Astrocyte (in vitro differentiated cells and primary cell): ENCODE data around the gene SARS2. TPM values are rescaled to one million over a fixed set of nuclear protein-coding genes. Genes with fewer than 3 reads are reported as not detected.
"Not testable (repeated sequence)": the region's sequence is repeated elsewhere in the genome, so short reads cannot be mapped to it uniquely, and the experiment has no call there.

ENCODE experiments used
- DNase-seq: peaks from one replicate; pipeline ENCODE4 v3.0.0-alpha.2; 2010; ENCODE audit warnings: low read depth
- FAIRE-seq: peaks from 2 replicates; lab custom pipeline; 2011; peaks lifted over from hg19 to GRCh38; lab: Jason Lieb, UNC
- H2AFZ ChIP-seq: 2 replicates; pipeline ENCODE4 v1.6.0; 2012; ENCODE audit warnings: low read depth, low read length, inconsistent platforms
- H3K27ac ChIP-seq: 2 replicates; pipeline ENCODE4 v1.5.1; 2011; ENCODE audit warnings: low read depth, low read length, inconsistent platforms
- H3K27me3 ChIP-seq: 2 replicates; pipeline ENCODE4 v1.6.0; 2011; ENCODE audit warnings: low read length, inconsistent platforms; ENCODE audit not compliant: insufficient read depth
- H3K36me3 ChIP-seq: 2 replicates; pipeline ENCODE4 v1.5.1; 2011; ENCODE audit warnings: low read length, inconsistent platforms; ENCODE audit not compliant: insufficient read depth
- H3K4me1 ChIP-seq: 2 replicates; pipeline ENCODE4 v1.5.1; 2011; ENCODE audit warnings: low read length, inconsistent platforms; ENCODE audit not compliant: insufficient read depth
- H3K4me2 ChIP-seq: 2 replicates; pipeline ENCODE4 v1.6.0; 2012; ENCODE audit warnings: low read length, inconsistent platforms
- H3K4me3 ChIP-seq: 2 replicates; pipeline ENCODE4 v1.5.1; 2011; ENCODE audit warnings: low read depth, mild to moderate bottlenecking, low read length, inconsistent platforms; ENCODE audit not compliant: insufficient read depth
- H3K79me2 ChIP-seq: 2 replicates; pipeline ENCODE4 v1.6.0; 2012; ENCODE audit warnings: mild to moderate bottlenecking, low read length, inconsistent platforms; ENCODE audit not compliant: insufficient read depth
- H3K9ac ChIP-seq: 2 replicates; pipeline ENCODE4 v1.6.0; 2012; ENCODE audit warnings: mild to moderate bottlenecking, low read length, inconsistent platforms
- H3K9me3 ChIP-seq: 2 replicates; pipeline ENCODE4 v1.5.1; 2012; ENCODE audit warnings: low read depth, mild to moderate bottlenecking, low read length, inconsistent platforms; ENCODE audit not compliant: insufficient read depth
- H4K20me1 ChIP-seq: 2 replicates; pipeline ENCODE4 v1.6.0; 2012; ENCODE audit warnings: low read length, inconsistent platforms; ENCODE audit not compliant: insufficient read depth
- H3K27ac Mint-ChIP-seq: one replicate; pipeline ENCODE4 v1.8.0; 2021; ENCODE audit warnings: mild to moderate bottlenecking, mixed read lengths; ENCODE audit not compliant: unreplicated experiment
- H3K27me3 Mint-ChIP-seq: one replicate; pipeline ENCODE4 v1.8.0; 2021; ENCODE audit warnings: low read depth, mixed read lengths; ENCODE audit not compliant: unreplicated experiment
- H3K36me3 Mint-ChIP-seq: one replicate; pipeline ENCODE4 v1.8.0; 2021; ENCODE audit warnings: low read depth, mixed read lengths; ENCODE audit not compliant: unreplicated experiment
- H3K4me1 Mint-ChIP-seq: one replicate; pipeline ENCODE4 v1.8.0; 2021; ENCODE audit warnings: low read depth, mixed read lengths; ENCODE audit not compliant: unreplicated experiment
- H3K4me3 Mint-ChIP-seq: one replicate; pipeline ENCODE4 v1.8.0; 2021; ENCODE audit warnings: mild to moderate bottlenecking, moderate library complexity, mixed read lengths; ENCODE audit not compliant: unreplicated experiment
- H3K9me3 Mint-ChIP-seq: one replicate; pipeline ENCODE4 v1.8.0; 2021; ENCODE audit warnings: mild to moderate bottlenecking, mixed read lengths; ENCODE audit not compliant: unreplicated experiment
- CTCF ChIP-seq: IDR thresholded peaks from 2 replicates; pipeline ENCODE4 v1.5.1; 2011; ENCODE audit warnings: low read depth, mild to moderate bottlenecking, inconsistent platforms, low read length, moderate library complexity; ENCODE audit not compliant: insufficient read depth
- EZH2 ChIP-seq: IDR thresholded peaks from 2 replicates; pipeline ENCODE4 v1.6.1; 2012; ENCODE audit warnings: mild to moderate bottlenecking, low read length, inconsistent platforms; ENCODE audit not compliant: insufficient read depth
- total RNA-seq: library from RNA; stranded (reverse); gene quantifications from 2 replicates; pipeline ENCODE4 v1.2.1, GENCODE V29; 2021

The SARS2 gene
- total RNA-seq, 1 donor from 2014 or later, result 24.8 TPM

DNA sequence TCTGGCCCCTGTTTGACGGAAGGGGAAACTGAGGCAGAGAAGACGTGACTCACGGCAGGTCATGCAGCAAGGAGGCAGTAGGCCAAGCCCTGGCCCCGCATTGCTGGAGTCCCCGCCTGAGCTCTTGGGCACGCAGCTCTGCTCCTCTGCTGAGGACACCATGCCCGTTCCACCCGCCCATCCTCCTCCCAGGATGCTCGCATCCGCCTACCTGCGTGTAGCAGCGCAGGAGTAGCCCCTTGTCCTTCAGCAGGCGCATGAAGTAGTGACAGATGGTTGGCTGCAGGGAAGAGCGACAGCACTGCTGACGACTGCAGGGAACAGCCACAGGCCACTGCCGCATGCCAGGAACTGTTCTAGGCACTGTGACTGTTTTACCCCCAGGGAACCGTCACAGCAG, 41.7 kb downstream of the SARS2 start:
- no peak overlapping the region for H3K4me3 ChIP-seq
- H3K4me2 ChIP-seq, result no peak overlapping the region
- TF ChIP-seq EZH2 (no peak), CTCF (no peak)
- H3K9ac ChIP-seq, result no peak overlapping the region
- no peak overlapping the region for H2AFZ ChIP-seq
- H3K79me2 ChIP-seq, result no peaks in the 10 kb centered on the region
- H3K9me3 ChIP-seq, result no peaks in the 10 kb centered on the region
- DNase-seq, result no peak
- H3K27me3 Mint-ChIP-seq, result no peaks in the 10 kb centered on the region
- H3K9me3 Mint-ChIP-seq, result no peaks in the 10 kb centered on the region
- H3K4me1 ChIP-seq, result no peaks in the 10 kb centered on the region
- H3K4me3 Mint-ChIP-seq, result no peak overlapping the region
- FAIRE-seq, result no peak
- H3K27ac Mint-ChIP-seq, result no peak overlapping the region
- H3K4me1 Mint-ChIP-seq, result no peaks in the 10 kb centered on the region
- H3K27me3 ChIP-seq, result no peaks in the 10 kb centered on the region
- H4K20me1 ChIP-seq, result no peaks in the 10 kb centered on the region
- peaks cover 7% of the 10 kb centered on the region for H3K36me3 ChIP-seq
- no peak overlapping the region for H3K27ac ChIP-seq
- H3K36me3 Mint-ChIP-seq, result peaks cover 3% of the 10 kb centered on the region

GRCh38 chr19:38884691-38885090, 45.9 kb downstream of the SARS2 start:
- not testable (repeated sequence) for H2AFZ ChIP-seq, H3K9me3 ChIP-seq, H3K27ac ChIP-seq, H3K36me3 Mint-ChIP-seq, DNase-seq, H3K27me3 Mint-ChIP-seq, H4K20me1 ChIP-seq, H3K27ac Mint-ChIP-seq, H3K4me1 ChIP-seq, H3K9me3 Mint-ChIP-seq, H3K4me3 Mint-ChIP-seq, H3K79me2 ChIP-seq, H3K36me3 ChIP-seq, H3K27me3 ChIP-seq, H3K9ac ChIP-seq, H3K4me2 ChIP-seq, H3K4me3 ChIP-seq, H3K4me1 Mint-ChIP-seq, FAIRE-seq

DNA sequence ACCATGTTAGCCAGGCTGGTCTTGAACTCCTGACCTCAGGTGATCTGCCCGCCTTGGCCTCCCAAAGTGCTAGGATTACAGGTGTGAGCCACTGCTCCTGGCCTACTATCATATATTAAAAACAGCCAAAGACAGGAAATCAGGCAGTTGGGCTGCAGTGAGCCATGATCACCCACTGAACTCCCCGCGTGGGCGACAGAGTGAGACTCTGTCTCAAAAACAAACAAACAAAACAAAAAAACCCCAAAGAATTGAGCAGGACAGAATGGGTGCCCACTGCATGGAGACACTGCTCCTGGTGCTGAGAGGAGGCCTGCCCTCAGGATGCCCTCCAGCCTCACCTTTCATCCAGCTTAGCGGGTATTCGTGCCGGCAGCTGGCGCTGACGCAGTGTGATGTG, 47.3 kb downstream of the SARS2 start:
- no peaks in the 10 kb centered on the region for H3K4me1 ChIP-seq
- H3K79me2 ChIP-seq, result no peaks in the 10 kb centered on the region
- Mint-ChIP-seq H3K36me3 (peaks cover 3% of the 10 kb centered on the region), H3K27me3 (no peaks in the 10 kb centered on the region), H3K27ac (no peak overlapping the region), H3K4me1 (no peaks in the 10 kb centered on the region), H3K9me3 (no peaks in the 10 kb centered on the region), H3K4me3 (no peak overlapping the region)
- FAIRE-seq (no peak), DNase-seq (no peak)
- no peaks in the 10 kb centered on the region for H3K27me3 ChIP-seq
- no peaks in the 10 kb centered on the region for H3K9me3 ChIP-seq
- H3K36me3 ChIP-seq, result peaks cover under 1% of the 10 kb centered on the region
- H3K27ac ChIP-seq, result no peak overlapping the region
- no peaks in the 10 kb centered on the region for H4K20me1 ChIP-seq
- H2AFZ ChIP-seq, result no peak overlapping the region
- no peak overlapping the region for H3K4me2 ChIP-seq
- no peak for TF ChIP-seq EZH2
- TF ChIP-seq CTCF, result no peak
- H3K4me3 ChIP-seq, result no peak overlapping the region
- H3K9ac ChIP-seq, result no peak overlapping the region
